Posterior vena cava (tissue), 2 donors: ENCODE data around the gene CEACAM5. TPM values are rescaled to one million over a fixed set of nuclear protein-coding genes. Genes with fewer than 3 reads are reported as not detected.
"Not testable (repeated sequence)": the region's sequence is repeated elsewhere in the genome, so short reads cannot be mapped to it uniquely, and the experiment has no call there.

ENCODE experiments used
- DNase-seq: peaks from one replicate; pipeline ENCODE4 v3.0.0-alpha.2; 2020; ENCODE audit warnings: low spot score
- intact Hi-C, 2 donors: fragments of 100-400 bp; cut with DNase I; formaldehyde crosslinking; loops; one replicate each; pipeline versions ENCODE4 v1.14.1 to v1.14.2; 2022 to 2023
- total RNA-seq, 2 donors: library from RNA; stranded (reverse); fragmentation: NEBNext Ultra II Directional; extraction: Animal tissue kit (Norgen Biotek cat#: 25700); gene quantifications; one replicate each; pipeline ENCODE4 v1.2.1, GENCODE V29; 2021
- donor health status: DM: yes; HTN: yes; CAD: no.
- donor health status: DM: yes; HTN: yes; CAD: no.

CEACAM5 gene
- total RNA-seq, 2 donors from 2014 or later: not detected

DNA sequence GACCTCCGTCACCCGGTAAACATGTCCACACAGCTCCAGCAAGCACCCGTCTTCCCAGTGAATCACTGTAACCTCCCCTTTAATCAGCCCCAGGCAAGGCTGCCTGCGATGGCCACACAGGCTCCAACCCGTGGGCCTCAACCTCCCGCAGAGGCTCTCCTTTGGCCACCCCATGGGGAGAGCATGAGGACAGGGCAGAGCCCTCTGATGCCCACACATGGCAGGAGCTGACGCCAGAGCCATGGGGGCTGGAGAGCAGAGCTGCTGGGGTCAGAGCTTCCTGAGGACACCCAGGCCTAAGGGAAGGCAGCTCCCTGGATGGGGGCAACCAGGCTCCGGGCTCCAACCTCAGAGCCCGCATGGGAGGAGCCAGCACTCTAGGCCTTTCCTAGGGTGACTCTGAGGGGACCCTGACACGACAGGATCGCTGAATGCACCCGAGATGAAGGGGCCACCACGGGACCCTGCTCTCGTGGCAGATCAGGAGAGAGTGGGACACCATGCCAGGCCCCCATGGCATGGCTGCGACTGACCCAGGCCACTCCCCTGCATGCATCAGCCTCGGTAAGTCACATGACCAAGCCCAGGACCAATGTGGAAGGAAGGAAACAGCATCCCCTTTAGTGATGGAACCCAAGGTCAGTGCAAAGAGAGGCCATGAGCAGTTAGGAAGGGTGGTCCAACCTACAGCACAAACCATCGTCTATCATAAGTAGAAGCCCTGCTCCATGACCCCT is 9.0 kb upstream of the CEACAM5 start:
- intact Hi-C loops: no loop called here
- DNase-seq: peak; percentile 61

DNA sequence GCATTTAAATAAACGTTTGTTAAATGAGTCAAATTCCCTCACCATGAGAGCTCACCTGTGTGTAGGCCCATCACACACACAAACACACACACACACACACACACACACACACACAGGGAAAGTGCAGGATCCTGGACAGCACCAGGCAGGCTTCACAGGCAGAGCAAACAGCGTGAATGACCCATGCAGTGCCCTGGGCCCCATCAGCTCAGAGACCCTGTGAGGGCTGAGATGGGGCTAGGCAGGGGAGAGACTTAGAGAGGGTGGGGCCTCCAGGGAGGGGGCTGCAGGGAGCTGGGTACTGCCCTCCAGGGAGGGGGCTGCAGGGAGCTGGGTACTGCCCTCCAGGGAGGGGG is 8.5 kb upstream of the CEACAM5 start:
- intact Hi-C loops: no loop called here
- peak; percentile 13 for DNase-seq

DNA sequence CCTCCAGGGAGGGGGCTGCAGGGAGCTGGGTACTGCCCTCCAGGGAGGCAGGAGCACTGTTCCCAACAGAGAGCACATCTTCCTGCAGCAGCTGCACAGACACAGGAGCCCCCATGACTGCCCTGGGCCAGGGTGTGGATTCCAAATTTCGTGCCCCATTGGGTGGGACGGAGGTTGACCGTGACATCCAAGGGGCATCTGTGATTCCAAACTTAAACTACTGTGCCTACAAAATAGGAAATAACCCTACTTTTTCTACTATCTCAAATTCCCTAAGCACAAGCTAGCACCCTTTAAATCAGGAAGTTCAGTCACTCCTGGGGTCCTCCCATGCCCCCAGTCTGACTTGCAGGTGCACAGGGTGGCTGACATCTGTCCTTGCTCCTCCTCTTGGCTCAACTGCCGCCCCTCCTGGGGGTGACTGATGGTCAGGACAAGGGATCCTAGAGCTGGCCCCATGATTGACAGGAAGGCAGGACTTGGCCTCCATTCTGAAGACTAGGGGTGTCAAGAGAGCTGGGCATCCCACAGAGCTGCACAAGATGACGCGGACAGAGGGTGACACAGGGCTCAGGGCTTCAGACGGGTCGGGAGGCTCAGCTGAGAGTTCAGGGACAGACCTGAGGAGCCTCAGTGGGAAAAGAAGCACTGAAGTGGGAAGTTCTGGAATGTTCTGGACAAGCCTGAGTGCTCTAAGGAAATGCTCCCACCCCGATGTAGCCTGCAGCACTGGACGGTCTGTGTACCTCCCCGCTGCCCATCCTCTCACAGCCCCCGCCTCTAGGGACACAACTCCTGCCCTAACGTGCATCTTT is 7.8 kb upstream of the CEACAM5 start:
- DNase-seq: peak; percentile 45
- intact Hi-C loops: no loop called here

DNA sequence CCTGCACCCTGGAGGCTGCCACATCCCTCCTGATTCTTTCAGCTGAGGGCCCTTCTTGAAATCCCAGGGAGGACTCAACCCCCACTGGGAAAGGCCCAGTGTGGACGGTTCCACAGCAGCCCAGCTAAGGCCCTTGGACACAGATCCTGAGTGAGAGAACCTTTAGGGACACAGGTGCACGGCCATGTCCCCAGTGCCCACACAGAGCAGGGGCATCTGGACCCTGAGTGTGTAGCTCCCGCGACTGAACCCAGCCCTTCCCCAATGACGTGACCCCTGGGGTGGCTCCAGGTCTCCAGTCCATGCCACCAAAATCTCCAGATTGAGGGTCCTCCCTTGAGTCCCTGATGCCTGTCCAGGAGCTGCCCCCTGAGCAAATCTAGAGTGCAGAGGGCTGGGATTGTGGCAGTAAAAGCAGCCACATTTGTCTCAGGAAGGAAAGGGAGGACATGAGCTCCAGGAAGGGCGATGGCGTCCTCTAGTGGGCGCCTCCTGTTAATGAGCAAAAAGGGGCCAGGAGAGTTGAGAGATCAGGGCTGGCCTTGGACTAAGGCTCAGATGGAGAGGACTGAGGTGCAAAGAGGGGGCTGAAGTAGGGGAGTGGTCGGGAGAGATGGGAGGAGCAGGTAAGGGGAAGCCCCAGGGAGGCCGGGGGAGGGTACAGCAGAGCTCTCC is 6.9 kb upstream of the CEACAM5 start:
- intact Hi-C loops: no loop called here
- peak; percentile 58 for DNase-seq

DNA sequence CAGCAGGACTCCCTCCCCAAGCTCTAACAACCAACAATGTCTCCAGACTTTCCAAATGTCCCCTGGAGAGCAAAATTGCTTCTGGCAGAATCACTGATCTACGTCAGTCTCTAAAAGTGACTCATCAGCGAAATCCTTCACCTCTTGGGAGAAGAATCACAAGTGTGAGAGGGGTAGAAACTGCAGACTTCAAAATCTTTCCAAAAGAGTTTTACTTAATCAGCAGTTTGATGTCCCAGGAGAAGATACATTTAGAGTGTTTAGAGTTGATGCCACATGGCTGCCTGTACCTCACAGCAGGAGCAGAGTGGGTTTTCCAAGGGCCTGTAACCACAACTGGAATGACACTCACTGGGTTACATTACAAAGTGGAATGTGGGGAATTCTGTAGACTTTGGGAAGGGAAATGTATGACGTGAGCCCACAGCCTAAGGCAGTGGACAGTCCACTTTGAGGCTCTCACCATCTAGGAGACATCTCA is 6.2 kb upstream of the CEACAM5 start:
- DNase-seq: no peak
- intact Hi-C loops: no loop called here

DNA sequence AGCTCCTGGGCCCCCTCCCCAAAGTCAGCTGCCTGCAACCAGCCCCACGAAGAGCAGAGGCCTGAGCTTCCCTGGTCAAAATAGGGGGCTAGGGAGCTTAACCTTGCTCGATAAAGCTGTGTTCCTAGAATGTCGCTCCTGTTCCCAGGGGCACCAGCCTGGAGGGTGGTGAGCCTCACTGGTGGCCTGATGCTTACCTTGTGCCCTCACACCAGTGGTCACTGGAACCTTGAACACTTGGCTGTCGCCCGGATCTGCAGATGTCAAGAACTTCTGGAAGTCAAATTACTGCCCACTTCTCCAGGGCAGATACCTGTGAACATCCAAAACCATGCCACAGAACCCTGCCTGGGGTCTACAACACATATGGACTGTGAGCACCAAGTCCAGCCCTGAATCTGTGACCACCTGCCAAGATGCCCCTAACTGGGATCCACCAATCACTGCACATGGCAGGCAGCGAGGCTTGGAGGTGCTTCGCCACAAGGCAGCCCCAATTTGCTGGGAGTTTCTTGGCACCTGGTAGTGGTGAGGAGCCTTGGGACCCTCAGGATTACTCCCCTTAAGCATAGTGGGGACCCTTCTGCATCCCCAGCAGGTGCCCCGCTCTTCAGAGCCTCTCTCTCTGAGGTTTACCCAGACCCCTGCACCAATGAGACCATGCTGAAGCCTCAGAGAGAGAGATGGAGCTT is 4.7 kb upstream of the CEACAM5 start:
- peak; percentile 64 for DNase-seq

DNA sequence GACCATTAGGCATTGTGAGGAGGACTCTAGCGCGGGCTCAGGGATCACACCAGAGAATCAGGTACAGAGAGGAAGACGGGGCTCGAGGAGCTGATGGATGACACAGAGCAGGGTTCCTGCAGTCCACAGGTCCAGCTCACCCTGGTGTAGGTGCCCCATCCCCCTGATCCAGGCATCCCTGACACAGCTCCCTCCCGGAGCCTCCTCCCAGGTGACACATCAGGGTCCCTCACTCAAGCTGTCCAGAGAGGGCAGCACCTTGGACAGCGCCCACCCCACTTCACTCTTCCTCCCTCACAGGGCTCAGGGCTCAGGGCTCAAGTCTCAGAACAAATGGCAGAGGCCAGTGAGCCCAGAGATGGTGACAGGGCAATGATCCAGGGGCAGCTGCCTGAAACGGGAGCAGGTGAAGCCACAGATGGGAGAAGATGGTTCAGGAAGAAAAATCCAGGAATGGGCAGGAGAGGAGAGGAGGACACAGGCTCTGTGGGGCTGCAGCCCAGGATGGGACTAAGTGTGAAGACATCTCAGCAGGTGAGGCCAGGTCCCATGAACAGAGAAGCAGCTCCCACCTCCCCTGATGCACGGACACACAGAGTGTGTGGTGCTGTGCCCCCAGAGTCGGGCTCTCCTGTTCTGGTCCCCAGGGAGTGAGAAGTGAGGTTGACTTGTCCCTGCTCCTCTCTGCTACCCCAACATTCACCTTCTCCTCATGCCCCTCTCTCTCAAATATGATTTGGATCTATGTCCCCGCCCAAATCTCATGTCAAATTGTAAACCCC is 2.8 kb upstream of the CEACAM5 start:
- intact Hi-C loops: no loop called here
- peak; percentile 66 for DNase-seq

More for the DNA sequence above, 4.7 kb upstream of the CEACAM5 start:
- intact Hi-C loops: no loop called here

DNA sequence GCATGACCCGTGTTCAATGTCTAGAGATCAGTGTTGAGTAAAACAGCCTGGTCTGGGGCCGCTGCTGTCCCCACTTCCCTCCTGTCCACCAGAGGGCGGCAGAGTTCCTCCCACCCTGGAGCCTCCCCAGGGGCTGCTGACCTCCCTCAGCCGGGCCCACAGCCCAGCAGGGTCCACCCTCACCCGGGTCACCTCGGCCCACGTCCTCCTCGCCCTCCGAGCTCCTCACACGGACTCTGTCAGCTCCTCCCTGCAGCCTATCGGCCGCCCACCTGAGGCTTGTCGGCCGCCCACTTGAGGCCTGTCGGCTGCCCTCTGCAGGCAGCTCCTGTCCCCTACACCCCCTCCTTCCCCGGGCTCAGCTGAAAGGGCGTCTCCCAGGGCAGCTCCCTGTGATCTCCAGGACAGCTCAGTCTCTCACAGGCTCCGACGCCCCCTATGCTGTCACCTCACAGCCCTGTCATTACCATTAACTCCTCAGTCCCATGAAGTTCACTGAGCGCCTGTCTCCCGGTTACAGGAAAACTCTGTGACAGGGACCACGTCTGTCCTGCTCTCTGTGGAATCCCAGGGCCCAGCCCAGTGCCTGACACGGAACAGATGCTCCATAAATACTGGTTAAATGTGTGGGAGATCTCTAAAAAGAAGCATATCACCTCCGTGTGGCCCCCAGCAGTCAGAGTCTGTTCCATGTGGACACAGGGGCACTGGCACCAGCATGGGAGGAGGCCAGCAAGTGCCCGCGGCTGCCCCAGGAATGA is 1.5 kb upstream of the CEACAM5 start:
- intact Hi-C loops: no loop called here

DNA sequence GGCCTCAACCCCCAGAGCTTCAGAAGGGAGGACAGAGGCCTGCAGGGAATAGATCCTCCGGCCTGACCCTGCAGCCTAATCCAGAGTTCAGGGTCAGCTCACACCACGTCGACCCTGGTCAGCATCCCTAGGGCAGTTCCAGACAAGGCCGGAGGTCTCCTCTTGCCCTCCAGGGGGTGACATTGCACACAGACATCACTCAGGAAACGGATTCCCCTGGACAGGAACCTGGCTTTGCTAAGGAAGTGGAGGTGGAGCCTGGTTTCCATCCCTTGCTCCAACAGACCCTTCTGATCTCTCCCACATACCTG is 969 bp upstream of the CEACAM5 start:
- intact Hi-C loops: no loop called here
- no peak for DNase-seq

More for the DNA sequence above, 1.5 kb upstream of the CEACAM5 start:
- DNase-seq: peak; percentile 83

DNA sequence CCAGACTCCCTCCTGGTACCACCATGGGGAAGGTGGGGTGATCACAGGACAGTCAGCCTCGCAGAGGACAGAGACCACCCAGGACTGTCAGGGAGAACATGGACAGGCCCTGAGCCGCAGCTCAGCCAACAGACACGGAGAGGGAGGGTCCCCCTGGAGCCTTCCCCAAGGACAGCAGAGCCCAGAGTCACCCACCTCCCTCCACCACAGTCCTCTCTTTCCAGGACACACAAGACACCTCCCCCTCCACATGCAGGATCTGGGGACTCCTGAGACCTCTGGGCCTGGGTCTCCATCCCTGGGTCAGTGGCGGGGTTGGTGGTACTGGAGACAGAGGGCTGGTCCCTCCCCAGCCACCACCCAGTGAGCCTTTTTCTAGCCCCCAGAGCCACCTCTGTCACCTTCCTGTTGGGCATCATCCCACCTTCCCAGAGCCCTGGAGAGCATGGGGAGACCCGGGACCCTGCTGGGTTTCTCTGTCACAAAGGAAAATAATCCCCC is 505 bp upstream of the CEACAM5 start:
- intact Hi-C loops: no loop called here
- DNase-seq: peak; percentile 70

DNA sequence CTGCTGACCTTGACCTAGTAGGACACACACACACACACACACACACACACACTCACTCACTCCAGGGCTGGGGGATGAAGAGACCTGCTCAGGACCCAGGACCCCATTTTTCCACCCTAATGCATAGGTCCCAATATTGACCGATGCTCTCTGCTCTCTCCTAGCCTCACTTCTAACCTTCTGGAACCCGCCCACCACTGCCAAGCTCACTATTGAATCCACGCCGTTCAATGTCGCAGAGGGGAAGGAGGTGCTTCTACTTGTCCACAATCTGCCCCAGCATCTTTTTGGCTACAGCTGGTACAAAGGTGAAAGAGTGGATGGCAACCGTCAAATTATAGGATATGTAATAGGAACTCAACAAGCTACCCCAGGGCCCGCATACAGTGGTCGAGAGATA is 1.1 kb downstream of the CEACAM5 start:
- peak; percentile 49 for DNase-seq
- intact Hi-C loops: not testable (repeated sequence)

DNA sequence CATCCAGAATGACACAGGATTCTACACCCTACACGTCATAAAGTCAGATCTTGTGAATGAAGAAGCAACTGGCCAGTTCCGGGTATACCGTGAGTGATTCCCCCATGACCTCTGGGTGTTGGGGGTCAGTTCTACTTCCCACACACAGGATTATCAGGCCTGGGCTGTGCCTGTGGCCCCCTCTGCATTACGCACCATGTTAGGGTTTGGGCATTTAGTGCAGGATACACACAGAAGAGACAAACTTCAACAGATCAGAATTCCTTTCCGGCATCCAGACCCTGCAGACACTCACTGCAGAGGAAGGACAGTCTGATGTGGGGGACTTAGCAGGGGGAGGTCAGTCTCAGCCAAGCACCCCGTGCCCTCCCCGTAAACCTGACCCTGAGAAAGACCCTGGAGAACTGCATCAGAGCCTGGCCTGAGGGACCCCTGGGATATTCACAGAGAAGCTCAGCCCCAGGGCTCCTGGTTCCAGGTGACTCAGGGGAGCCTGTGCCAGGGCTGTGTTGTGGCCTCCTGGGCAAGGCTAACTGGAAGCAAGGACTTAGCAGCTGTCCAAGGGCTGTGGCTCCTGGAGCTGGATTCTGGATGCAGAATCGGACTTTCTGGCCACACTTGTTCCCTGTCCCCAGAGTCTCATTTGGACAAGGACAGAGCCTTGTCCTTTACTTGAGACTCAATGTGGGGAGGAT is 1.7 kb downstream of the CEACAM5 start:
- DNase-seq: peak; percentile 57
- intact Hi-C loops: no loop called here

DNA sequence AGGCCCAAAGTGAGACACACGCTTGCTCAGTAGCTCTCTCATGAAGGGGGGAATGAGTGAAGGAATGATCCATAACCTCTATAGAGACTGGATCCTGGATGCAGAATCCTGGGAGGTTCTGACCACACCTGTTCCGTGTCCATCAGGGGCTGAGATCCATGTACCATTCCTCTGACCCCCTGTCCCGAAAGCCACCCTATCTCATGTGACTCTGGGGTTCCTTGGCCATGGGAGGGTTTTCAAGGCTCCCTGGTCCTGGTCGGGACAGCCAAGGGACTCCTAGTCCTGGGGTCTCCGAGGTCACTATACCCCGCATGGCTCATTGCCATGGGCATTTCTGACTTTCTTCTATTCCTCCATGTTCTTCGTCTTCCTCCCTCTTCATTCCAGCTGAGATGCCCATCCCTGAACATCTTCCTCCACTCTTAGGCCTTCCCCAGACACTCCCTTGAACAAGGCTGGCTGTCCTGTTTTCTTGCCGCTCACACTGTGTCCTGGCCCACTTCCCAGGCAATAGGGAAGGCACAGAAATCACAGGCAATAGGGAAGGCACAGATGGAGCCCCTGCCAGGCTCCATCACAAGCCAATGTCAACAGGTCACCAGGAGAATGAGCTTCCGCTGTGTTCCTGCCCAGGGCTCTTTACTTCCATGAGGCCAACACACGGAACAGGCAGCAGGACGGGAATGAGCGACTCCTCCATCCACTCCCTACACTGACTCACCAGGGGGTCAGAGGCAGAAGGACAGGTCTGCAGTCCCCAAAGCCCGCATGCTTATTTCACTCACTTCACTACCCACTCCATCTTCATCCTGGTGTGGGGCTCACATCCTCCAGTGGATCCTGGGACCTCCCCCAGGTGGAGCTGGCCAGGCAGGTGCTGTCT is 3.2 kb downstream of the CEACAM5 start:
- DNase-seq: peak; percentile 17
- intact Hi-C loops: no loop called here

DNA sequence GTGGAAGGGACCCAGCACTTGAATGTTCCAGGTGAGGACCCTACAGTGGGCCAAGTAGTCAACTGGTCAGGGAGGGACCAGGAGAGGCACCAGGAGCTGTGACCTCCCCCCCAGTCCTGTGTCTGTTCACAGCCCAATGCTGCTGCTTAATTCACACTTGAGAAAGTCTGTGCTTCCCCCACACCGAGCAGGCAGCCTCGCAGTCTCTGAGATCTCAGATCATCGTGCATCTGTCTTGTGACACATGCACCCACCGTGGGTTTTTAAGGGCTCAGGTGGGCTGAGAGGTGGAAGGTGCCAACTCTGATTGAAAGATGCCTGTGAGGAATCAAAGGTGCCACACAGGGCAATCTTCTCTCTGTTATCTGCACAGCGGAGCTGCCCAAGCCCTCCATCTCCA is 6.2 kb downstream of the CEACAM5 start:
- intact Hi-C loops: no loop called here

DNA sequence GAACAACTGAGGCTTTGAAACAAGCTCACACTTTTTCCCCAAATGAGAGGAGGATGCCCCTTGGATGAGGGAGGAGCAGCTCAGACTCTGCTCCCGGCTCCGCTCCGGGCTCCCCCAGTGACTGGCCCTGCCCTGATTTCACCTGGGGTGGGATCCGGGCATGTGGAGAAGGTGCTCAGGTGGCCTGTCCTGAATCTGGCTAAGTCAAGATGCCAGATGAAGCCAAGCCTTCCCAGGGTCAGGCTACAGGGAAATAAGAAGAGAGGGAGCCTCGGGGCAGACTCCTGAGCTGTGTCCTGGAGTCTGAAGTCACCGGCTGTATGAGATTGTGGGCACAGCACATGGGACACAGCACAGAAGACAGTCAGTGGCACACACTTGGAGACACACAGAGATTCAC is 10.3 kb downstream of the CEACAM5 start:
- intact Hi-C loops: no loop called here
- no peak for DNase-seq

More for the DNA sequence above, 6.2 kb downstream of the CEACAM5 start:
- DNase-seq: peak; percentile 62

DNA sequence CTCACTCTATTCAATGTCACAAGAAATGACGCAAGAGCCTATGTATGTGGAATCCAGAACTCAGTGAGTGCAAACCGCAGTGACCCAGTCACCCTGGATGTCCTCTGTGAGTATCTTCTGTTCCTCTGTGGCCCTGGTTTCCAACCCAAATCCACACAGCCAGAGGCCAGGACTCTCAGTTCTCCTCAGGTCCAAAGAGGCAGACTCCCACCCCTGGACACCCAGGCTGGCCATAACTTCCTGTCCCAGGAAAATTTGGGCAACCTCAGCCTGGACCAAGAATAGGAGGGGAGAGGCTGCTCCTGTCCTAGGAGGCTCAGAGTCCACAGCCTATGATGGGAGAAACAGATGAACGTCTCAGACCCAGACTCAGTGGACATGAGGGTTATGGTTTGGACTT is 11.7 kb downstream of the CEACAM5 start:
- no peak for DNase-seq
- intact Hi-C loops: no loop called here

DNA sequence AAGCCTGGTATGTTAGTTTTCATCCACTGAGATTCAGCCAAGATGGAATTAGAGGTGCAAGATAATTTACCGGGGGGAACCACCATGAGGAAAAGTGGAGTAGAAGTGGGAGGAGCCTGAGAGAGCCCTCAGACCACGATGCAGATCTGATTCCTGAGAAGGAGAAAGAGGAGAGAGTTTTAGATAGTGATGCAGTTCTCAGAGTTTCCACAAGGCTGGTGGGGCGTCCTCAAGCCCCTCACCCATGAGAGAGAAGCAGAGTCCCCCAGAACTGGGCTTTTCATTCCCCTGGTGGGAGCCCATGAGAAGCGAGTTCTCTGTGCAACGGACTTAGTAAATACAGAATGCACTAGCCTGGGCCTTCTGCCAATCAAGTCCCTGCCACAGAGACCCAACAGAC is 18.1 kb downstream of the CEACAM5 start:
- intact Hi-C loops: no loop called here

More for the DNA sequence above, 18.1 kb downstream of the CEACAM5 start:
- no peak for DNase-seq
